Keratinocyte (primary cell): ENCODE measurements around the gene FARSB.

Experiments used
- CTCF ChIP-seq, 3 experiments: IDR thresholded peaks in 1 of 3; conservative IDR thresholded peaks in 1 of 3; optimal IDR thresholded peaks in 1 of 3; 2 replicates in 2 of 3; 3 replicates in 1 of 3; pipeline versions ENCODE3 to v1.5.1; 2011; ENCODE audit warnings: low read length in 3 of 3, mild to moderate bottlenecking in 3 of 3, moderate library complexity in 2 of 3, control low read depth in 1 of 3, inconsistent platforms in 1 of 3; ENCODE audit not compliant: insufficient read depth in 2 of 3; ENCODE audit errors: extremely low read depth in 1 of 3
- EZH2 ChIP-seq: IDR thresholded peaks from one replicate; pipeline ENCODE4 v1.6.1; 2012; ENCODE audit warnings: inconsistent platforms, mild to moderate bottlenecking, low read length, moderate library complexity

GRCh38 chr2:222673273-222673672 is 17.4 kb upstream of the FARSB start:
- TF ChIP-seq CTCF (optimal IDR thresholded peaks at IDR 0.05 in 1 of 3, IDR thresholded peaks at IDR 0.05 in 1 of 3, conservative IDR thresholded peaks at IDR 0.05 in 1 of 3; ENCODE audit: extremely low read depth in 1 of 3, insufficient read depth in 2 of 3, low read length in 3 of 3): no peak
- no peak for TF ChIP-seq EZH2
